Measurements from ENCODE around the gene LILRA5. TPM values are rescaled to one million over a fixed set of nuclear protein-coding genes. Genes with fewer than 3 reads are reported as not detected.

LILRA5 gene
- total RNA-seq, 1 experiment from 2014 or later, result not detected

DNA sequence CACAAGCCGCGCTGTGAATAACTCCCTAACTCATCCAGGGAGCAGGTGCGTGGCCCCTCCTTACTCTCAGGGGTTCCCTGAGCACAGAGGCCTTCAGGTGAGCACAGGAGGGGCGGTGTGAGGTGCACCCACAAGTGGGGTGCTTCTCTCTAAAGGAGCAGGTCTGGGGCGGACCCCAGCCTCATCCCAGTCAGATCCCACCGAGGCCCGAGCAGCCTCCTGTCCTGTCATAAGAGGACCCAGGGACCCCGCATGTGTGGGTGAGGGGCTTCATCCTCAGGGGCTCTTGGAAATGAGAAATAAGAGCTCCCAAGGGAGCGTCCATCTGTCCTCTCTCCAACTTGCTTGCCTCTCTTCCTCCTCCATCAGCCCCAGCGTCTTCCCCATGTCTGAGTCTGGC lies 3.0 kb upstream of the LILRA5 start:
- no peak for DNase-seq (ENCODE audit: low read depth, low spot score)
- no peak for ATAC-seq
- Histone ChIP-seq H3K9me2 (ENCODE audit: insufficient read depth) (no peaks in the 10 kb centered on the region), H3K9me3 (ENCODE audit: control insufficient read depth in 1 of 2, insufficient read depth in 1 of 2, low read depth in 1 of 2, low read length in 2 of 2) (no peaks in the 10 kb centered on the region; a peak in 1 of 4 replicates), H4K20me1 (ENCODE audit: insufficient read depth) (no peaks in the 10 kb centered on the region), H3K79me2 (ENCODE audit: insufficient read depth, low read length) (no peaks in the 10 kb centered on the region), H3K4me3 (replicated peaks in 1 of 2; ENCODE audit: low read depth in 1 of 2, low read length in 2 of 2) (no peak overlapping the region), H3K4me2 (ENCODE audit: low read length) (no peak overlapping the region), H3K27ac (ENCODE audit: low read depth, low read length) (no peak overlapping the region), H3K4me1 (ENCODE audit: control insufficient read depth in 1 of 2, insufficient read depth in 2 of 2, low read length in 2 of 2) (no peaks in the 10 kb centered on the region), H3K27me3 (ENCODE audit: insufficient read depth, low read length) (no peaks in the 10 kb centered on the region), H3K9ac (ENCODE audit: low read length) (no peak overlapping the region), H3K36me3 (ENCODE audit: control insufficient read depth in 1 of 2, insufficient read depth in 2 of 2, low read length in 2 of 2) (no peaks in the 10 kb centered on the region), H2AFZ (ENCODE audit: low read depth, low read length, poor library complexity, severe bottlenecking) (no peak overlapping the region)
- no TSS peak for BruUV-seq (replicated peaks)
- intact Hi-C loops (cut with micrococcal nuclease), result no loop called here
- POLR2A ChIA-PET, result no interaction called here
- CTCF ChIA-PET, result interaction anchor here (2.3 kb wide), 1 partner anchor 9 kb away, joined by 7 read pairs; no protein-coding TSS in a partner anchor
- TF ChIP-seq, protein P1, sequence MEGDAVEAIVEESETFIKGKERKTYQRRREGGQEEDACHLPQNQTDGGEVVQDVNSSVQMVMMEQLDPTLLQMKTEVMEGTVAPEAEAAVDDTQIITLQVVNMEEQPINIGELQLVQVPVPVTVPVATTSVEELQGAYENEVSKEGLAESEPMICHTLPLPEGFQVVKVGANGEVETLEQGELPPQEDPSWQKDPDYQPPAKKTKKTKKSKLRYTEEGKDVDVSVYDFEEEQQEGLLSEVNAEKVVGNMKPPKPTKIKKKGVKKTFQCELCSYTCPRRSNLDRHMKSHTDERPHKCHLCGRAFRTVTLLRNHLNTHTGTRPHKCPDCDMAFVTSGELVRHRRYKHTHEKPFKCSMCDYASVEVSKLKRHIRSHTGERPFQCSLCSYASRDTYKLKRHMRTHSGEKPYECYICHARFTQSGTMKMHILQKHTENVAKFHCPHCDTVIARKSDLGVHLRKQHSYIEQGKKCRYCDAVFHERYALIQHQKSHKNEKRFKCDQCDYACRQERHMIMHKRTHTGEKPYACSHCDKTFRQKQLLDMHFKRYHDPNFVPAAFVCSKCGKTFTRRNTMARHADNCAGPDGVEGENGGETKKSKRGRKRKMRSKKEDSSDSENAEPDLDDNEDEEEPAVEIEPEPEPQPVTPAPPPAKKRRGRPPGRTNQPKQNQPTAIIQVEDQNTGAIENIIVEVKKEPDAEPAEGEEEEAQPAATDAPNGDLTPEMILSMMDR (IDR thresholded peaks at IDR 0.05 in 2 of 3, conservative IDR thresholded peaks at IDR 0.05 in 1 of 3; ENCODE audit: borderline replicate concordance in 1 of 3, insufficient read depth in 1 of 3, low read depth in 2 of 3, low read length in 2 of 3), result no peak
- TF ChIP-seq JUND (IDR thresholded peaks at IDR 0.05) (no peak), SP1 (IDR thresholded peaks at IDR 0.05; ENCODE audit: low read depth) (no peak), FOSL1 (IDR thresholded peaks at IDR 0.05; ENCODE audit: low read depth) (no peak), EGR1 (IDR thresholded peaks at IDR 0.05; ENCODE audit: low read depth) (no peak), EZH2 (IDR thresholded peaks at IDR 0.05) (no peak), SRF (IDR thresholded peaks at IDR 0.05; ENCODE audit: low read depth) (no peak), ZFX (IDR thresholded peaks at IDR 0.05) (no peak), ZNF274 (IDR thresholded peaks at IDR 0.05; ENCODE audit: low read depth, low read length) (no peak), POLR2A (IDR thresholded peaks at IDR 0.05; ENCODE audit: borderline replicate concordance, extremely low read depth, insufficient read depth, insufficient read length) (no peak), SIN3A (IDR thresholded peaks at IDR 0.05; ENCODE audit: low read depth) (no peak), YY1 (IDR thresholded peaks at IDR 0.05; ENCODE audit: extremely low read depth, insufficient replicate concordance, low read depth, low read length) (no peak), CEBPB (IDR thresholded peaks at IDR 0.05; ENCODE audit: low read depth) (no peak), EZH2phosphoT487 (IDR thresholded peaks at IDR 0.05; ENCODE audit: borderline replicate concordance) (no peak), POLR2AphosphoS5 (IDR thresholded peaks at IDR 0.05; ENCODE audit: low read depth, low read length) (no peak), CBX3 (IDR thresholded peaks at IDR 0.05; ENCODE audit: low read depth) (no peak)
- TF ChIP-seq, protein P2, sequence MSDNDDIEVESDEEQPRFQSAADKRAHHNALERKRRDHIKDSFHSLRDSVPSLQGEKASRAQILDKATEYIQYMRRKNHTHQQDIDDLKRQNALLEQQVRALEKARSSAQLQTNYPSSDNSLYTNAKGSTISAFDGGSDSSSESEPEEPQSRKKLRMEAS (IDR thresholded peaks at IDR 0.05), result no peak
- TF ChIP-seq, protein P3, sequence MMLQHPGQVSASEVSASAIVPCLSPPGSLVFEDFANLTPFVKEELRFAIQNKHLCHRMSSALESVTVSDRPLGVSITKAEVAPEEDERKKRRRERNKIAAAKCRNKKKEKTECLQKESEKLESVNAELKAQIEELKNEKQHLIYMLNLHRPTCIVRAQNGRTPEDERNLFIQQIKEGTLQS (IDR thresholded peaks at IDR 0.05), result no peak
- RAD21 ChIA-PET (ENCODE audit: low non-redundant PET in 1 of 2, low total read pairs in 2 of 2, uncharacterized antibody in 2 of 2, unreplicated experiment in 2 of 2), result no interaction called here
